Tibial artery (tissue), 4 donors: ENCODE data around the gene RAB9A.
A peak's percentile ranks its signal among the peaks of the same experiment; 100 is the strongest.

ENCODE experiments used
- DNase-seq, 2 donors: peaks; one replicate each; pipeline ENCODE4 v3.0.0-alpha.2; 2019
- H3K27ac ChIP-seq, 2 donors: fragments of 200-600 bp; sonication (generic) in 1 of 2; 1 replicate in 1 of 2; 2 replicates in 1 of 2; pipeline ENCODE4 v1.5.1; 2018 to 2019; ENCODE audit warnings: mild to moderate bottlenecking in 1 of 2
- H3K27me3 ChIP-seq, 2 donors: fragments of 200-600 bp; sonication (generic) in 1 of 2; one replicate each; pipeline versions ENCODE4 v1.5.1 to v1.6.0; 2016 to 2019
- H3K36me3 ChIP-seq, 3 donors: fragments of 200-600 bp; sonication (generic) in 2 of 3; one replicate each; pipeline ENCODE4 v1.5.1; 2016 to 2019; ENCODE audit warnings: mild to moderate bottlenecking in 2 of 3
- H3K4me1 ChIP-seq, 4 donors: fragments of 200-600 bp; sonication (generic) in 2 of 4; 1 replicate in 3 of 4; 2 replicates in 1 of 4; pipeline ENCODE4 v1.5.1; 2016 to 2019
- H3K4me3 ChIP-seq, 2 donors: fragments of 200-600 bp; sonication (generic) in 1 of 2; 1 replicate in 1 of 2; 2 replicates in 1 of 2; pipeline ENCODE4 v1.5.1; 2018 to 2019; ENCODE audit warnings: mild to moderate bottlenecking in 2 of 2
- H3K9me3 ChIP-seq, 3 donors: fragments of 200-600 bp; sonication (generic) in 1 of 3; one replicate each; pipeline ENCODE4 v1.5.1; 2016 to 2019
- CTCF ChIP-seq, 2 experiments: fragments of 200-600 bp in 1 of 2; fragments of 450-650 bp in 1 of 2; IDR thresholded peaks; one replicate each; pipeline ENCODE4 v1.5.1; 2017 to 2019; ENCODE audit warnings: antibody characterized with exemption in 2 of 2, mild to moderate bottlenecking in 1 of 2, moderate library complexity in 1 of 2
- intact Hi-C: fragments of 100-400 bp; cut with DNase I; formaldehyde crosslinking; loops from one replicate; pipeline ENCODE4 v1.15.0; 2023; ENCODE audit warnings: low total_unique reads

The RAB9A gene

GRCh38 chrX:13716455-13716854 lies 27.5 kb downstream of the RAB9A start:
- intact Hi-C loops, result no loop called here
- no peaks in the 10 kb centered on the region for H3K9me3 ChIP-seq
- peaks cover 0 to 7% (median 2%) of the 10 kb centered on the region in 4 donors for H3K4me1 ChIP-seq
- no peak overlapping the region for H3K27ac ChIP-seq
- no peak for DNase-seq
- H3K27me3 ChIP-seq, result no peaks in the 10 kb centered on the region
- H3K36me3 ChIP-seq, result peaks cover 4 to 40% (median 37%) of the 10 kb centered on the region in 3 donors
- H3K4me3 ChIP-seq, result no peak overlapping the region
- TF ChIP-seq CTCF (IDR thresholded peaks at IDR 0.05), result no peak

DNA sequence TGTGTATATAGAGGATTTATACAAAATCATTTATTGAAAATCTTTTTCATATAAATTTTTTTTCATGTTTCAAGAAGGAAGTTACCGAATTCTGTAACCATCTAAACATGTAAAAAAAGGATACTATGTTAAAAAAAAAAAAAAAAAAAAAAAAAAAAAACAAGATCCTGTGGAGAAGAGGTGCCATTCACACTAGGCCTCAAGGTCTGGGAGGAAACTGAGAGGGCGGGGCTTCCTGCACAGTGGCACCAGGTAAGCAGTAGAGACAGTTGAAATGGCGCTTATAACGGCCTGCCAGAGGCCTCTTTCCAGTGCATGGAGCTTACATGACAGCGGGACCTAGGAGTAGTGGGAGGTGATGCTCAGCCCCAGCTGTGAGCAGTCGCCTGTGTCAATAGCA lies 28.0 kb downstream of the RAB9A start:
- H3K27me3 ChIP-seq, result no peaks in the 10 kb centered on the region

DNA sequence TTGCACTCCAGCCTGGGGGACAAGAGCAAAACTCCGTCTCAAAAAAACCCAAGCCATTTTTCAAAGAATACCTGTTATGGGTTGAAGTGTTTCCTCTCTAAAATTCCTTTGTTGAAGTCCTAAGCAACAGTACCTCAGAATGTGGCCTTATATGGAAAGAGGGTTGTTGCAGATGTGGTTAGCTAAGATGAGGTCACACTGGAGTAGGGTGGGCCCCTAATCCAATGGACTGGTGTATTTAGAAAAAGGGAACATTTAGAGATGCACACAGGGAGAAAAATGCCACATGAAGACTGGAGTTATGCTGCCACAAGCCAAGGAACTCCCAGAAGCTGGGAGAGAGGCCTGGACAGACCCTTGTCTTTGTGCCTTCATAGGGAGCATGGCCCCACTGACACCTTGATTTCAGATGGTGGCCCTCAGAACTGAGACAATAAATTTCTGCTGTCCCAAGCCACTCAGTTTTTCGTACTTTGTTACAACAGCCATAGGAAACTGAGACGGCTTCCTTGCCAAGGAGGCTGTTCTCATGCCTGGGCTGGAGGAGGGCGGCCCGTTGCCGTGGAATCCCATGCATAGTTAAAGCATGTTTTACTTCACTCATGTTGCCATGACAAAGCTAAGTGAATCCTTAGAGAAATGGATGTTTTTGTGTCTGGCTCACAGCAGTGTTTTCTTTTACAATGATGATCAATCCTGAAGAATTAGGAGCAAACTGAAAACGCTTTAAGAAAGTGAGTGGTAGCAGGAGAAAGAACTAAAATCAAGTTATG lies 29.0 kb downstream of the RAB9A start:
- Histone ChIP-seq H3K9me3 (no peaks in the 10 kb centered on the region), H3K36me3 (peaks cover 4 to 32% (median 28%) of the 10 kb centered on the region in 3 donors), H3K4me1 (peaks cover 0 to 15% (median 3%) of the 10 kb centered on the region in 4 donors), H3K4me3 (no peak overlapping the region), H3K27ac (peak overlapping the region; percentile 46 to 63), H3K27me3 (no peaks in the 10 kb centered on the region)
- intact Hi-C loops, result no loop called here
- DNase-seq, result peak in 1 of 2 donors; percentile 38
- TF ChIP-seq CTCF (IDR thresholded peaks at IDR 0.05), result no peak

More for the DNA sequence above, 28.0 kb downstream of the RAB9A start:
- no peak for DNase-seq
- Histone ChIP-seq H3K27ac (no peak overlapping the region), H3K36me3 (peaks cover 4 to 36% (median 33%) of the 10 kb centered on the region in 3 donors), H3K4me3 (no peak overlapping the region), H3K9me3 (no peaks in the 10 kb centered on the region), H3K4me1 (peaks cover 0 to 11% (median 2%) of the 10 kb centered on the region in 4 donors)
- intact Hi-C loops, result no loop called here
- no peak for TF ChIP-seq CTCF (IDR thresholded peaks at IDR 0.05)

- no peak overlapping the region for H3K27ac ChIP-seq
- no peak overlapping the region for H3K4me3 ChIP-seq
- no peak for TF ChIP-seq CTCF (IDR thresholded peaks at IDR 0.05)
- no peak for DNase-seq
- no peaks in the 10 kb centered on the region for H3K9me3 ChIP-seq
- peaks cover 4 to 22% (median 16%) of the 10 kb centered on the region in 3 donors for H3K36me3 ChIP-seq
- no peaks in the 10 kb centered on the region for H3K27me3 ChIP-seq
- intact Hi-C loops, result no loop called here
- peaks cover 0 to 15% (median 3%) of the 10 kb centered on the region in 4 donors for H3K4me1 ChIP-seq
Measured at GRCh38 chrX:13719192-13719856, 30.4 kb downstream of the RAB9A start.

- Histone ChIP-seq H3K4me3 (no peak overlapping the region), H3K27me3 (no peaks in the 10 kb centered on the region), H3K36me3 (peaks cover 0 to 7% (median under 1%) of the 10 kb centered on the region in 3 donors), H3K4me1 (peaks cover 0 to 15% (median 5%) of the 10 kb centered on the region in 4 donors), H3K9me3 (no peaks in the 10 kb centered on the region), H3K27ac (no peak overlapping the region)
- DNase-seq, result no peak
- intact Hi-C loops, result no loop called here
- TF ChIP-seq CTCF (IDR thresholded peaks at IDR 0.05), result no peak
Measured at GRCh38 chrX:13721371-13721770, 32.4 kb downstream of the RAB9A start.
